C4-2B (cell line): ENCODE measurements around the gene PALLD.

Experiments
- ZFX ChIP-seq: fragments of 450-650 bp; IDR thresholded peaks from 2 replicates; pipeline ENCODE4 v1.6.1; 2017
- TF ChIP-seq, protein P1 (sequence below): fragments of 450-650 bp; conservative IDR thresholded peaks from 2 replicates; pipeline ENCODE4 v1.5.1; 2017; ENCODE audit warnings: mild to moderate bottlenecking

DNA sequence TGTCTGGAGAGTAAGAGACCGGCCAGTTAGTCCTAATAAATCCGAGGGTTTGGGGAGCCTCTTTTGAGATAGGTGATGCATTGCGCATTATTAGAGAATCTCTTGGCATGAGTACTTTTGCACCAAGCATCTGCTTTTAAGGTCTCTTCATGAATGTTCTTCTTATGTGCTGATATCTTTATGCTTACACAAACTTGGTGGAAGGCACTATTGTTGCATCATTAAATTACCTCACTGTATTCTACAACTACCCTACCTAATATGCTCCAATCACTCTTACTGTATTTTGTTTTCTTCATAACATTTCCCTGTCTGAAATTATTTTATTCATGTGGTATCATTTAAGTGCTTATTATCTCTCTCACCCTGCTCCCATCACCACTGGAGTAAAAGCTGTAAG, 151.6 kb downstream of the PALLD start:
- TF ChIP-seq, protein P1, sequence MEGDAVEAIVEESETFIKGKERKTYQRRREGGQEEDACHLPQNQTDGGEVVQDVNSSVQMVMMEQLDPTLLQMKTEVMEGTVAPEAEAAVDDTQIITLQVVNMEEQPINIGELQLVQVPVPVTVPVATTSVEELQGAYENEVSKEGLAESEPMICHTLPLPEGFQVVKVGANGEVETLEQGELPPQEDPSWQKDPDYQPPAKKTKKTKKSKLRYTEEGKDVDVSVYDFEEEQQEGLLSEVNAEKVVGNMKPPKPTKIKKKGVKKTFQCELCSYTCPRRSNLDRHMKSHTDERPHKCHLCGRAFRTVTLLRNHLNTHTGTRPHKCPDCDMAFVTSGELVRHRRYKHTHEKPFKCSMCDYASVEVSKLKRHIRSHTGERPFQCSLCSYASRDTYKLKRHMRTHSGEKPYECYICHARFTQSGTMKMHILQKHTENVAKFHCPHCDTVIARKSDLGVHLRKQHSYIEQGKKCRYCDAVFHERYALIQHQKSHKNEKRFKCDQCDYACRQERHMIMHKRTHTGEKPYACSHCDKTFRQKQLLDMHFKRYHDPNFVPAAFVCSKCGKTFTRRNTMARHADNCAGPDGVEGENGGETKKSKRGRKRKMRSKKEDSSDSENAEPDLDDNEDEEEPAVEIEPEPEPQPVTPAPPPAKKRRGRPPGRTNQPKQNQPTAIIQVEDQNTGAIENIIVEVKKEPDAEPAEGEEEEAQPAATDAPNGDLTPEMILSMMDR = no peak
- no peak for TF ChIP-seq ZFX
